Activated naive CD4-positive, alpha-beta T cell treated with anti-CD3 and anti-CD28 coated beads, Interleukin-2, amount 50 U/mL, for 24 hours (primary cell): ENCODE measurements around the gene PIK3R5.

Experiments used
- H3K27ac Mint-ChIP-seq: one replicate; pipeline ENCODE4 v1.8.0; 2021; ENCODE audit warnings: mild to moderate bottlenecking, mixed read lengths
- H3K27me3 Mint-ChIP-seq: one replicate; pipeline ENCODE4 v1.8.0; 2021; ENCODE audit warnings: mixed read lengths
- H3K36me3 Mint-ChIP-seq: one replicate; pipeline ENCODE4 v1.8.0; 2021; ENCODE audit warnings: mixed read lengths
- H3K4me1 Mint-ChIP-seq: one replicate; pipeline ENCODE4 v1.8.0; 2021; ENCODE audit warnings: mixed read lengths
- H3K4me3 Mint-ChIP-seq: one replicate; pipeline ENCODE4 v1.8.0; 2021; ENCODE audit warnings: mild to moderate bottlenecking, mixed read lengths
- H3K9me3 Mint-ChIP-seq: one replicate; pipeline ENCODE4 v1.8.0; 2021; ENCODE audit warnings: mixed read lengths

Gene PIK3R5

DNA sequence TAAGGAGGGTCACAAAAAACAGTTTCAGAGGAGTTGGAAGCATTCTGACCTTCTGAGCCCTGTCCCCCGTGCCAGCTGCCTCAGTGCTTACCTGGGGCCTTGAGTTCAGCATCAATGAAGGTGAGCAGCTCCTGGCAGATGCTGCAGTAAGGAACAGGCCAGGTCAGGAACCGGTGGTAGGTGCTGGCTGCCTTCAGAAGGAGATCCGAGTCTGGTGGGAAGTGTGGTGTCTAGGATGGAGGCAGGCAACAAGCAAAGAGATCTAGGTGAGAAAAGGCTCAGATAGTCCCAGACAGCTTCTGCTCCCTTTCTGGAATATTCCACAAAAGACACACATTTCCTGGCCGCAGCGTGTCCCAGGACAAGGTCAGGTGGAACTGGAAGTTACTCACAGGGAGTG lies 60.8 kb downstream of the PIK3R5 start:
- H3K4me1 Mint-ChIP-seq: peaks cover 35% of the 10 kb centered on the region
- no peak overlapping the region for H3K4me3 Mint-ChIP-seq
- H3K27ac Mint-ChIP-seq: no peak overlapping the region
- peaks cover 29% of the 10 kb centered on the region for H3K36me3 Mint-ChIP-seq
- no peaks in the 10 kb centered on the region for H3K27me3 Mint-ChIP-seq
- H3K9me3 Mint-ChIP-seq: no peaks in the 10 kb centered on the region

DNA sequence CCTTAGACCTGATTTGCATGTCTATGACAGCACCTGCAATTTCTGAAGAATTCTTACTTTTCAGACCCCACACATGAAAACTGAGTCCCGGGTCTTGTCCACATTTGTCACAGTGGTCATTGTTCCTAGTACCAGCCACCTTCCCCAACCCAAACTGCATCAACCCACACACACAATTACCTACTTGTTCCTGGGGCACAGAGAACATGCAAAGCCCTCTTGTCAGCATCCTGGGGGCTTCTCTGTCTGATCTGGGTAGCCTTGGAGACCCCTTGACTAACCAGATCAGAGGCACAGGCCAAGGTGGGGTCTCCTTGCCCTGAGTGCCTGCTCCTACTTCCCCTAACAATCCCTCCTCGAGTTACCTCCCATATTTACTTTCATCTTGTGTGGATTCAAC lies 61.3 kb downstream of the PIK3R5 start:
- no peak overlapping the region for H3K4me3 Mint-ChIP-seq
- H3K27me3 Mint-ChIP-seq: no peaks in the 10 kb centered on the region
- peaks cover 40% of the 10 kb centered on the region for H3K4me1 Mint-ChIP-seq
- peaks cover 30% of the 10 kb centered on the region for H3K36me3 Mint-ChIP-seq
- no peaks in the 10 kb centered on the region for H3K9me3 Mint-ChIP-seq
- H3K27ac Mint-ChIP-seq: no peak overlapping the region

DNA sequence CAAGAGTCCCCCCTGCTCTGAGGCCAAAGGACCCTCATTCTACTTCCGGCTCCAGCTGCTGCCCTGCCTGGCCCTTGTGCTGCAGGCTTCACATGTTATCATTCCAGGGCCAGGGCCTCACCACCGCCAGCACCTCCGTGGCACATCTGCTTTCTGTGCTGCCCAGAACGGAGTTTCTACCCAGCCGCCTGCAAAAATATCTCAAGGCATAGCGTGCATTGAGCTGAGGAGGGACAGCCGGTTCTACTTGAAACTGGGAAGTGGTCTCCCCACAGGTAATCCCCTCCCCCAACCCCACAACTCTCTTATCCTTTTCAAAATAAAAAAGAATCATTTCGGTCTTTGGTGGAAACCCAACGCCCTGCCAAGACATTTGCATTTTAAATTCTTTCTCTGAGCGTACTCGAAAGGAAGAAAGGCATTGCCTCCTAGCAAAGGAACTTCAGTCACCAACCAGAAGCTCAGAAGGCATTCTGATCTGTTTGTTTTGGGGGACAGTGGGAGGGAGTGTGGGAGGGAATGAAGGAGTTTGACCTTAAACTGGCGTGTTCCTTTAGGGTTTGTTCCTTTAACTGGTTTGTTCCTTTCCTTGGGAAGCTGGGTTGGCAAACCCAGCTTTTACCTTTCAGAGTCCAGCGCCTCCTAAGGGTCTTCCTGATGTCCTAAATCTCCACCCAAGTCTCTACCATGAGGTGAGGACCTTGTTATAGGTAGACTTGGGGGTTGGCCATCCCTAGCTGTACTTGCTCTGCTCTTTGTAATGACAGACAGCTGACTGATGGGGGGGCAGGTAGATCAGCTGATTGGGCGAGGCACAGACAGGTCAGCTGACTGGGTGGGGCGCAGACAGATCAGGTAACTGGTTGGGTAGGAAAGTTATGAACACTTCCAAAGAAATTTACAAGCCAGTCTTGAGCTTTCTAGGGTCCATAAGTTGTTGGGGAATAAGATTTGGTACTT lies 64.6 kb downstream of the PIK3R5 start:
- Mint-ChIP-seq H3K9me3 (no peaks in the 10 kb centered on the region), H3K4me1 (peaks cover 73% of the 10 kb centered on the region), H3K4me3 (peak overlapping the region; percentile 56), H3K27ac (peak overlapping the region; percentile 43), H3K36me3 (peaks cover 29% of the 10 kb centered on the region), H3K27me3 (no peaks in the 10 kb centered on the region)

DNA sequence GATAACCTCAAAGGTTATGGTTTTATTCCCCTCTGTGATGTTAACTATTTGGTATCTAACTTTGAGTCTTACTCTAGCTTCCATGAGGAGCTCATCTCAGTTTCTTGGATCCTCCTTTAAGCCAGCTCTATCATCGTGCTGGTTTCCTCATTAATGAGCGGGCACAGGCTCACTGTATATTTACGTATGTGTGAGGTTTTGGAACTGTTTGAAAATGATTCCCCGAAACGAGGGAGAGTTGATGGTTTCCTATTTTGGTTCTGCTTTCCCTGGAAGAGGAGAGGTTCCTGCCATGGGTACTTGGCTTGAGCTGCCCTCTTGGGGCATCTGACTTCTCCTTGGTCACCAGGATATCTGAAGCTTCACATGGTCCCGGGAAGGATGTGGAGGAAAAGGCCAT lies 65.3 kb downstream of the PIK3R5 start:
- Mint-ChIP-seq H3K9me3 (no peaks in the 10 kb centered on the region), H3K27ac (peak overlapping the region; percentile 77), H3K27me3 (no peaks in the 10 kb centered on the region), H3K36me3 (peaks cover 26% of the 10 kb centered on the region), H3K4me3 (peak overlapping the region; percentile 56), H3K4me1 (peaks cover 76% of the 10 kb centered on the region)

DNA sequence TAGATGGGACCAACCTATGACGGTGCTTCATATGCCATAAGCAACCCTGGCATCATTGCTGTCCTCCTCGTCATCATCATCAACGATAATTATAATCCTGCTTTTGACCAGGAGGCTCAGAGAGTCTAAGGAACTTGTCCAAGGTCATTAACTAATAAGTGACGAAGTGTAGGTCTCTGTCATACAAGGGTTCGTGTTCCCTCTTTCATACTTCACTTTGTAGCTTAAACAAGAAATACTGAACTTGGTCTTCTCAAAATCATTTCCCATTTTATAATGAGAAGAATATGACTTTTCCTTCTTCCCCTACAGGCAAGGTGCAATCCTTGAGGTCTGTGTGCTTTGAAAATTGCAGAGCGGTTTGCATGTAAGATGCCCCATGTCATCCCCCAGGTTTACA lies 66.9 kb downstream of the PIK3R5 start:
- no peak overlapping the region for H3K27ac Mint-ChIP-seq
- peak overlapping the region; percentile 56 for H3K4me3 Mint-ChIP-seq
- H3K36me3 Mint-ChIP-seq: peaks cover 19% of the 10 kb centered on the region
- no peaks in the 10 kb centered on the region for H3K9me3 Mint-ChIP-seq
- H3K27me3 Mint-ChIP-seq: no peaks in the 10 kb centered on the region
- peaks cover 79% of the 10 kb centered on the region for H3K4me1 Mint-ChIP-seq

DNA sequence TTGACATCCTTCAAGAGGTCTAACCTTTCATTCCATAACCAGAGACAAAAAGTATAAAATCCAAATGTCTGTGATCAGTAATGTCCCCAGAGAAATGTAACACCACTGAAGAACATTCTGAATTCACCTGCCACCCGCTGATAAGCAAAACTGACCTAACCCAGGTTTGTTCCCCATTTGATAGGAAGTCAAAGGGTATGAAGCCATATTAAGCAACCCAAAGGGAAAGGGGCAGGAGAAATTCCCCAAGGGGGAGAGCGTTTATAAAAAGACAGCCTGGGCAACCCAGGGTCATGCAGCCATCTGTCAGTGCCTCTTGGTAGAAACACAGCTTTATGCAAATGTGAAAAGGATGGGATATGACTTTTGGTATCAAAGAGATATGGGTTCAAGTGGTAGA lies 67.4 kb downstream of the PIK3R5 start:
- Mint-ChIP-seq H3K4me3 (peak overlapping the region; percentile 43), H3K4me1 (peaks cover 79% of the 10 kb centered on the region), H3K36me3 (peaks cover 18% of the 10 kb centered on the region), H3K9me3 (no peaks in the 10 kb centered on the region), H3K27ac (no peak overlapping the region), H3K27me3 (no peaks in the 10 kb centered on the region)

DNA sequence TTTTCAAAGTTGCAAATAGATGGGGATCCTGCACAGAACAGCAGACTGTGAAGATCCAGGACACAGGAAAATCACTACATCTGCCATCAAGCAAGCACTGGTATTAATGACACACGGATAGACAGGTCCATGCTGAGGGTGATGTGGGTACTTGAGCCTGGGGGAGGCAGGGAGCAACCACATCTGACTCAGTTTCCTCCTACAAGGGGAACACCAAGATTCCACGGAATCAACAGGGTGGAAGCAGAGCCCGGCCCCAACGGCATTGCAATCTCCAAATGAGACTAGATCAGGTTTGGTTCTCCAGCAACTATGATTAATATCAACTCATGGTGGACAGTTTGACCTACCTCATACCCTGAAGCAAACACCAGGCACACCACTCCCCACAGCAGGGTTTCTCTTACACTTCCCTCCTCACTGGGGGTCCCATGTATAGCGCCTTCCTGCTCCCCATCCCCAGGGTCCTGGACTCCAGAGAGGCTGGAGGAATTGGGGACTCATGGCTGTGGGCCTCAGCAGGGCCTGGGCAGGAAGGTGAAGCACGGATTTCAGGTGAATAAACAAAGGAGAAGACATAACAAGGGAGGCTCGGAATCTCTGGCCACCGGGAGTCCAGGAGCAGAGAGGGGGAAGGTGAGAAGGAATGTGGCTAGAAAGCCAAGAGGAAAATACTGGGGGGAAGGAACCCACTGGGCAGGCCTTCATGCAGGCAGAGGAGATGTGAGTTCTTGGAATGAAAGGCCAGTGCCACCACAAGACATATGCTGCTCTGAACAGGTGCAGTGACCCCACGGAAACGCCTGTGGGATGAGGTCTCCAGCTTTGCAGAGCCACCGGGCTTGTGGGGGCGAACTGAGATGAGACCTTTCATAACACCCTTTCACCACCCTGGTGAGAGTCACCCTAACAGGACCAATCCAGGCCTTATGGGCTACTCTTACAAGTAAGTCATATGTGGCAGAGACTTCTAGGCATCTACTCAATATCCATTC lies 68.6 kb downstream of the PIK3R5 start:
- H3K36me3 Mint-ChIP-seq: peaks cover 20% of the 10 kb centered on the region
- peaks cover 85% of the 10 kb centered on the region for H3K4me1 Mint-ChIP-seq
- no peaks in the 10 kb centered on the region for H3K27me3 Mint-ChIP-seq
- no peaks in the 10 kb centered on the region for H3K9me3 Mint-ChIP-seq
- H3K4me3 Mint-ChIP-seq: no peak overlapping the region
- peak overlapping the region; percentile 70 for H3K27ac Mint-ChIP-seq

DNA sequence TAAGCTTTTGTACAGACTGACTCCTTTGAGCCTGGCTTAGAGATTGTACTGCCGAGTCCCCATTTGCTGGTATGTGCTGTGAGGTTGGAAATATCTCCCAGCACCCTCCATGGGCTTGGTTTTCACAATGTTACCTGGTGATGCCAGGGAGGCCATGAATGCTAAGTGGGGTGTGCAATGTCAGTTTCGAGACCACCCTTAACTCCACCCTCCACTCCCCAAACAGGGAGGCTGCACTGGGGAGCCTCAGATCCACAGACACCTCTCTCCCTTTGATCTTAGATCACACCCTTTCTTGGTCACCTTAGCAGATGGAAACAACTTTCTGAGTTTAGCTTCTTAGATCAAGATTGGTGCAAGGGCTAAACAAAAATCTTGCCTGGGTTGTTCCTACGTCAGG lies 69.4 kb downstream of the PIK3R5 start:
- no peak overlapping the region for H3K27ac Mint-ChIP-seq
- no peaks in the 10 kb centered on the region for H3K27me3 Mint-ChIP-seq
- no peaks in the 10 kb centered on the region for H3K9me3 Mint-ChIP-seq
- H3K36me3 Mint-ChIP-seq: peaks cover 13% of the 10 kb centered on the region
- H3K4me1 Mint-ChIP-seq: peaks cover 78% of the 10 kb centered on the region
- H3K4me3 Mint-ChIP-seq: peak overlapping the region; percentile 15

DNA sequence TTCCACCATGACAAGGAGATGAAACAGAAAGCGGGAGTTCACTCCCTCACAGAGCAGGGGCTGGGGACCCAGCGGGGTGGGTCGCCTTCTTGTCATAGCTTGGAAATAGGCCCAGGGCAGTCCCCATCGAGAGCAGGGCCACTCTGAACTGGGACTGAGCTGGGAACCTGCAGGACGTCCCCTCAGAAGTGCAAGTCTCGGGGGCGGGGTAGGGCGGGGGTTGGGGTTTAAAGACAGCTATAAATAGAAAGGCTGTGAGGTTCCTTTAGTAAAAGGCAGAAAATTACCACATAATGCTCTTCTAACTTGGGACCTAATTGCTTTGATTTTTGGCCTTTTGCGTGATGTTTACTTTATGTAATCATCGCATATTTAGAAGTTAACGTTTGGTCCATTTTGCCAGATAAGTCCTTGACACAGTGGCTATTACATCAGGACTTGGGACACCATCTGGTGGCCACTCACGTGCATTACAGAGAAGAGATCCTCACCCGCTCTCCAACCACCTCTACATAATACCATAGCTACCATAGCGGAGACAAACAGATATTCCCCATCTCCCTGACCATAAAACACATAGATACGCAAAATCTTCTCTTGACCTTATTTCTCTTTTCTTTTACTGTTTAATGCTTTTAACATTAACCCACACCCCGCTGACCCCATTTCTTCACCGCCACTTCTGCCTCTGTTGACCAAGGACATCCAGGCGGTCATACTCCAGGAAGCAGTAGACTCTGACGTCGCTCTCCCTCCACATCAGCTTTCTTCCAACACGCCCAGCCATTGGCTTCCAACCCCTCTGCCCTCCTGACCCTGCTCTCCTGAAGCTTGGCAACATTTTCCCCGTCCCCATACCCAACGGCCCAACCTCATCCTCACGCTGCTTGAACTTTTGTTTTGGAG lies 70.6 kb downstream of the PIK3R5 start:
- Mint-ChIP-seq H3K9me3 (no peaks in the 10 kb centered on the region), H3K36me3 (peaks cover 13% of the 10 kb centered on the region), H3K27me3 (no peaks in the 10 kb centered on the region), H3K27ac (peak overlapping the region; percentile 46), H3K4me1 (peaks cover 66% of the 10 kb centered on the region), H3K4me3 (no peak overlapping the region)

DNA sequence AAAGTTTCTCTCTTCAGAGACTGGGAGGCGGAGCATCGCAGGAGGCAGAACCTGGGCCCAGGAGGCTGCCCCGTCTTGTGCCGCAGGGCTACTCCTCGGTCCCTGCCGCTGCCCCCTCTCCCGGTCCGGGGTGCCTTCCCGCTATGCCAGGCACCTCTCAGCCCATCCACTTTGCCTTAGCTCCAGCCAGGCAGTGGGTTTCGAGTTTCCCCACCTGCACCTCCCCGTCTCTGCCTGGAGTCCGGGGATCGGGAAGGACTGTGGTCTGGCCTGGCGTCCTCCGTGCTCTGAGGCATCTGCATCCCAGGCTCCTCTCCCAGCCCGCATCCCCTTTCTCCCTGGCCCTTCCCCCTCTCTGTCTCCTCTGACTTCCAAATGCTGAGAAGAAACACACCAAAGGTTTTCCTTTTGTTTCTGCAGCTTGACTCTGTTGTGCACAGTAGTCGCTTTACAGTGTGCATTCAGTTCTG lies 71.3 kb downstream of the PIK3R5 start:
- Mint-ChIP-seq H3K4me3 (no peak overlapping the region), H3K9me3 (no peaks in the 10 kb centered on the region), H3K27me3 (no peaks in the 10 kb centered on the region), H3K27ac (peak overlapping the region; percentile 41), H3K4me1 (peaks cover 59% of the 10 kb centered on the region), H3K36me3 (peaks cover 13% of the 10 kb centered on the region)

DNA sequence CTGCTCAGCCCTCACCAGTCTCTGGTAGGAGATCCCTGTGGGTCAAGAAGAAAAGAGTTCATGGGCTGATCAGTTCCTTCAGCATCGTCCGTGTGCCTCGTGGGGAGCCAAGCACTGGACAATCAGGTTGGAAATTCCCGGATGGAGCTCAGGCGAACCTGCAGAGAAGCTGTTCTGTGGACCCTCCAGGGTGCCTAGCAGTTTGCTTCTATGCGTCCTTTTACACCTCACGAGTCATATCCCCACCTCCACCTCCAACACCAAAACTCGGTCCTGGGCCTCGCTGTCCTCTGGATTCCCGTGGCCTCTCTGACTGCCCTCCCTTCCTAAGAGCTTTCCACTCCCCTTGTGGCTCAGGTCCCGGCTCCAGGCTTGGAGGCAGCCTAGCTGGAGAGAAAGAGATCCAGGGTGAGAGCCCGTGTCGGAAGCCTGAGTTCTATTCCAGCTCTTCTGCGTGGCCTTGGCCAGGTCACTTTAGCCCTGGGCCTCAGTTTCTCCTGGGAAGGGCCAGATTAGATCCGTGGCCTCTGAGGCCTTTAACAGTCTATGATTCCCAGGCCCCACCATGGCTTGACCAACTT lies 71.8 kb downstream of the PIK3R5 start:
- Mint-ChIP-seq H3K4me3 (no peak overlapping the region), H3K9me3 (no peaks in the 10 kb centered on the region), H3K27me3 (no peaks in the 10 kb centered on the region), H3K4me1 (peaks cover 54% of the 10 kb centered on the region), H3K27ac (no peak overlapping the region), H3K36me3 (peaks cover 12% of the 10 kb centered on the region)

DNA sequence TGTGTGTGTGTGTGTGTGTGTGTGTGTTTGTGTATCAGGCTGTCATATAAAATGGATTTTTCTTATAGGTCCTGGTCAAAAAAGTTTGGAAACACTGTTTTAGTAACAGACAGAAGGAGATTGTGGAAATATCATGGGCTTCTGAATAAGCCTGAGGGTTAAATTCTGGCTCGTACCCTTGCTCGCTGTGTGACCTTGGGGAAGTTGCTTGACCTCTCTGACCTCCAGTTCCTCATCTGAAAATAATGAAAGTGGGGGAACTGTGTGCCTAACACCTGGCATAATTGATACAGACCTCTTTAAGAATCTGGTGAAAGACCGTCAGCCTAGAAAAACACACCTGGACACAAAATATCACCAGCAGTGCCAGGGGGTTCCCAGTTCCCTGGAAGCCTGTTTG lies 72.4 kb downstream of the PIK3R5 start:
- Mint-ChIP-seq H3K9me3 (no peaks in the 10 kb centered on the region), H3K4me3 (no peak overlapping the region), H3K36me3 (peaks cover 11% of the 10 kb centered on the region), H3K4me1 (peaks cover 47% of the 10 kb centered on the region), H3K27me3 (no peaks in the 10 kb centered on the region), H3K27ac (no peak overlapping the region)

DNA sequence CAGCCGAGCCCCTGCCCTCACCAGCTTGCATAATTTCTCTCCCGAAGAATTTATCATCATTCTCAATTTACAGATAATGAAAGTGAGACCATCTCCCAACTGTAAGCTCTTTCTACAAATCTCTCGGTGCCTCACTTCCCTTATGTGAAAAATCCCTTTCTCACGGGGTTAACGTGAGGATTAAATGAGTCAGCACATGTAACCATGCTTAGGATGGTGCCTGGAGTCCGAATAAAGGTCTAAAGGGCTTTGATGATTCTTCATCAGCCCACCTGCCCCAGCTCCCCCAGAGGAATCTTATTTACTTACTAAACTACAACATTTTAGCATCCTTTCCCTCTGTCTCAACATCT lies 73.2 kb downstream of the PIK3R5 start:
- peaks cover 40% of the 10 kb centered on the region for H3K4me1 Mint-ChIP-seq
- H3K27ac Mint-ChIP-seq: peak overlapping the region; percentile 77
- no peaks in the 10 kb centered on the region for H3K27me3 Mint-ChIP-seq
- H3K36me3 Mint-ChIP-seq: peaks cover 9% of the 10 kb centered on the region
- H3K4me3 Mint-ChIP-seq: no peak overlapping the region
- no peaks in the 10 kb centered on the region for H3K9me3 Mint-ChIP-seq

DNA sequence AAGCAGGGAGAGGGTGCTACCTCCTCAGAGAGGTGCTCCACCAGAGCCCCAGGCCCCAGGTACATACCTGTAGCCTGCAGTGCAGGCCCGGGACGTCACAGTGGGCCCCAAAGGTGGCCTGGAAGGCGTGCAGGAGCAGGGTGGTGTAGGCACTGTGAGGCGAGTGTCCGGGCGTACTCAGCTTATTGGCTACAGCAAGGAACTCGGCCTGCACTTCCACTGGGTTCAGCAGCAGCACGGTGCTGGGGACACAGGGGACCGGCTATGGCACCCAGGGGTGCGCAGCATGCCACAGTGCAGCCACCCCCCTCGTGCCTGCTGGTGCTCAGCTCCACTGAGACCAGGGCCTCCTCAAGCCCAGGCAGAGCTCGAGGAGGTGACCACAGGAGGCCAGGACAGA lies 74.8 kb downstream of the PIK3R5 start:
- Mint-ChIP-seq H3K4me1 (peaks cover 23% of the 10 kb centered on the region), H3K27ac (peak overlapping the region; percentile 30), H3K36me3 (peaks cover 13% of the 10 kb centered on the region), H3K9me3 (no peaks in the 10 kb centered on the region), H3K4me3 (no peak overlapping the region), H3K27me3 (no peaks in the 10 kb centered on the region)
